Measurements from ENCODE around the gene RAD52. TPM values are rescaled to one million over a fixed set of nuclear protein-coding genes. Genes with fewer than 3 reads are reported as not detected.
A peak's percentile ranks its signal among the peaks of the same experiment; 100 is the strongest.

Gene RAD52
- total RNA-seq, 3 donors from 2014 or later = 8.0 to 12.1 (median 11.1) TPM

GRCh38 chr12:979349-979748 is 29.9 kb upstream of the RAD52 start:
- DNase-seq (no peak), ATAC-seq (no peak)
- Mint-ChIP-seq H3K4me1 (ENCODE audit: low read depth) (no peaks in the 10 kb centered on the region), H3K36me3 (ENCODE audit: insufficient read depth) (no peaks in the 10 kb centered on the region), H3K27me3 (ENCODE audit: low read depth) (no peaks in the 10 kb centered on the region), H3K9me3 (no peaks in the 10 kb centered on the region), H3K4me3 (no peak overlapping the region)

DNA sequence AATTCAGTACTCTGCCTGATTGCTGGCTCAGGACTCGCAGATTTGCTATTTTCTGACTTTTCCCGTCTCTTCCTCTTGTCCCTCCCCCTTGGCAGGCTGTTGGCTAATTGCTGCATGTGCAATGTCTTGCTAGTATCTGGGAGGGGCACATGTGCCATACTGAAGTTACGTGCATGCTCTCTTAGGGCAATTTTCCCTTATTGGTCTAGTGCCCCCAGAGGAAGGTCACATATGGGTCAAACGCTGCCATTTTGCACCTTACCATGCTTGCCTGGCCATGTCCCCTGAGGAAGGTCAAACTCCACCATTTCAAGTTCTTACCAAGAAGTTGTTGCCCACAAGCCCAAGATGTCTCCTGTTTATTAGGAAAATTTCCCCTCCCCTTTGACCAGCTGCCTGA is 27.7 kb upstream of the RAD52 start:
- Mint-ChIP-seq H3K27me3 (ENCODE audit: low read depth) (no peaks in the 10 kb centered on the region), H3K36me3 (ENCODE audit: insufficient read depth) (no peaks in the 10 kb centered on the region), H3K4me3 (no peak overlapping the region), H3K4me1 (ENCODE audit: low read depth) (no peaks in the 10 kb centered on the region), H3K9me3 (no peaks in the 10 kb centered on the region)
- DNase-seq (no peak), ATAC-seq (no peak)

- Mint-ChIP-seq H3K27me3 (ENCODE audit: low read depth) (no peaks in the 10 kb centered on the region), H3K36me3 (ENCODE audit: insufficient read depth) (no peaks in the 10 kb centered on the region), H3K4me3 (no peak overlapping the region), H3K9me3 (no peaks in the 10 kb centered on the region), H3K4me1 (ENCODE audit: low read depth) (no peaks in the 10 kb centered on the region)
- ATAC-seq = no peak
- no peak for DNase-seq
These were observed 27.1 kb upstream of the RAD52 start for GRCh38 chr12:976644-977043.

DNA sequence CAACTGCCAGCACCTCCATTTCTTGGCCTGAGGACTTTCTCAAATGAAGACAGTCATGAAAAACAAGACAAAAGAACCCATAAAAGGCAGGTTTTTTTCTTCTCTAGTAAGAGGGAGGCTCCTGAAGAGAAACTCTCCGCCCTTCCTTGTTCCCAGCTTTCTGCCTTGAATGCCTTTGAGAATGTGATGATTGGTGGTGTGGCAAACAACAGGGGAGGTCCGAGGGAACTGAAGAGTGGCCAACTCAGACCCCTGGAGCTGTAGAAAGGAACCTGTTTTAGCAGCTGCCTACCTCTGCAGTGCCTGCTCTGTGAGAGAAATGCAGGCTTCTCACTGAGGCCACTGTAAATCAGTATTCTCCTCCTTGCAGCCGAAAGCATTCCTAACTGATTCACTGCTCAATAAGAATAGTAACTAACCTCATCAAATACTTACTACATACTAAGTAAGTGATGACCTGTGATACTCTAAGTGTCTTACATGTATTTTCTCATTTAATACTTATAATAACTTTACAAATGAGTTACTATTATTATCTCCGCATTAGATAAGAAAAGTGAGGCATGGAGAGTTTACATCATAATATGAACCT is 24.9 kb upstream of the RAD52 start:
- ATAC-seq (no peak), DNase-seq (no peak)
- Mint-ChIP-seq H3K9me3 (no peaks in the 10 kb centered on the region), H3K4me3 (no peak overlapping the region), H3K4me1 (ENCODE audit: low read depth) (no peaks in the 10 kb centered on the region), H3K36me3 (ENCODE audit: insufficient read depth) (no peaks in the 10 kb centered on the region), H3K27me3 (ENCODE audit: low read depth) (no peaks in the 10 kb centered on the region)

- H3K27me3 Mint-ChIP-seq (ENCODE audit: low read depth) = peaks cover 2% of the 10 kb centered on the region
- H3K4me3 Mint-ChIP-seq = no peak overlapping the region
- DNase-seq (no peak), ATAC-seq (no peak)
- H3K36me3 Mint-ChIP-seq (ENCODE audit: insufficient read depth) = no peaks in the 10 kb centered on the region
- H3K9me3 Mint-ChIP-seq = no peaks in the 10 kb centered on the region
- no peaks in the 10 kb centered on the region for H3K4me1 Mint-ChIP-seq (ENCODE audit: low read depth)
These were observed 22.5 kb upstream of the RAD52 start for GRCh38 chr12:971991-972390.

DNA sequence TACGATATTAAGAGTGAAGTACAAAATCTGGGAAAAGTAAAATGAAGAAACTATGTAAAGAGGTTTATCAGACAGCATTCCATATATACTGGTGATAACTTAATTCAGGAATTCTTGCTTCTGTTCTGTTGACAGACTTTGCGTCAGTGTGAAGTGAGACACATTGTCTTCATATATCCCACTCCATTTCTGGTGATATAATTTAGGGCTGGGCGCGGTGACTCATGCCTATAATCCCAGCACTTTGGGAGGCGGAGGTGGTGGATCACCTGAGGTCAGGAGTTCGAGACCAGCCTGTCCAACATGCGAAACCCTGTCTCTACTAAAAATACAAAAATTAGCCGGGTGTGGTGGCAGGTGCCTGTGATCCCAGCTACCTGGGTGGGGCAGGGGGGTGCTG is 20.3 kb upstream of the RAD52 start:
- no peaks in the 10 kb centered on the region for H3K36me3 Mint-ChIP-seq (ENCODE audit: insufficient read depth)
- H3K27me3 Mint-ChIP-seq (ENCODE audit: low read depth) = peaks cover 2% of the 10 kb centered on the region
- DNase-seq (no peak), ATAC-seq (no peak)
- H3K4me1 Mint-ChIP-seq (ENCODE audit: low read depth) = no peaks in the 10 kb centered on the region
- H3K9me3 Mint-ChIP-seq = no peaks in the 10 kb centered on the region
- no peak overlapping the region for H3K4me3 Mint-ChIP-seq

- ATAC-seq (no peak), DNase-seq (no peak)
- Mint-ChIP-seq H3K36me3 (ENCODE audit: insufficient read depth) (no peaks in the 10 kb centered on the region), H3K27me3 (ENCODE audit: low read depth) (peaks cover 2% of the 10 kb centered on the region), H3K4me1 (ENCODE audit: low read depth) (no peaks in the 10 kb centered on the region), H3K9me3 (no peaks in the 10 kb centered on the region), H3K4me3 (no peak overlapping the region)
These were observed 19.1 kb upstream of the RAD52 start for GRCh38 chr12:968545-968944.

GRCh38 chr12:967641-968040 is 18.1 kb upstream of the RAD52 start:
- H3K4me1 Mint-ChIP-seq (ENCODE audit: low read depth) = no peaks in the 10 kb centered on the region
- ATAC-seq (no peak), DNase-seq (no peak)
- peaks cover 2% of the 10 kb centered on the region for H3K27me3 Mint-ChIP-seq (ENCODE audit: low read depth)
- no peaks in the 10 kb centered on the region for H3K9me3 Mint-ChIP-seq
- no peaks in the 10 kb centered on the region for H3K36me3 Mint-ChIP-seq (ENCODE audit: insufficient read depth)
- no peak overlapping the region for H3K4me3 Mint-ChIP-seq

GRCh38 chr12:966724-967123 is 17.2 kb upstream of the RAD52 start:
- Mint-ChIP-seq H3K27me3 (ENCODE audit: low read depth) (peaks cover 2% of the 10 kb centered on the region), H3K4me1 (ENCODE audit: low read depth) (no peaks in the 10 kb centered on the region), H3K36me3 (ENCODE audit: insufficient read depth) (no peaks in the 10 kb centered on the region), H3K9me3 (no peaks in the 10 kb centered on the region), H3K4me3 (no peak overlapping the region)
- ATAC-seq (no peak), DNase-seq (no peak)

- peaks cover under 1% of the 10 kb centered on the region for H3K4me1 Mint-ChIP-seq (ENCODE audit: low read depth)
- no peaks in the 10 kb centered on the region for H3K9me3 Mint-ChIP-seq
- DNase-seq (no peak), ATAC-seq (no peak)
- H3K4me3 Mint-ChIP-seq = no peak overlapping the region
- no peaks in the 10 kb centered on the region for H3K36me3 Mint-ChIP-seq (ENCODE audit: insufficient read depth)
- H3K27me3 Mint-ChIP-seq (ENCODE audit: low read depth) = no peaks in the 10 kb centered on the region
These were observed 9.2 kb upstream of the RAD52 start for GRCh38 chr12:958588-959123.

GRCh38 chr12:955939-956338 is 6.4 kb upstream of the RAD52 start:
- peaks cover 4% of the 10 kb centered on the region for H3K4me1 Mint-ChIP-seq (ENCODE audit: low read depth)
- DNase-seq (no peak), ATAC-seq (no peak)
- no peaks in the 10 kb centered on the region for H3K27me3 Mint-ChIP-seq (ENCODE audit: low read depth)
- H3K4me3 Mint-ChIP-seq = no peak overlapping the region
- no peaks in the 10 kb centered on the region for H3K9me3 Mint-ChIP-seq
- H3K36me3 Mint-ChIP-seq (ENCODE audit: insufficient read depth) = no peaks in the 10 kb centered on the region

GRCh38 chr12:954741-955140 is 5.2 kb upstream of the RAD52 start:
- Mint-ChIP-seq H3K4me1 (ENCODE audit: low read depth) (peaks cover 6% of the 10 kb centered on the region), H3K36me3 (ENCODE audit: insufficient read depth) (no peaks in the 10 kb centered on the region), H3K27me3 (ENCODE audit: low read depth) (no peaks in the 10 kb centered on the region), H3K4me3 (no peak overlapping the region), H3K9me3 (no peaks in the 10 kb centered on the region)
- ATAC-seq (no peak), DNase-seq (no peak)

DNA sequence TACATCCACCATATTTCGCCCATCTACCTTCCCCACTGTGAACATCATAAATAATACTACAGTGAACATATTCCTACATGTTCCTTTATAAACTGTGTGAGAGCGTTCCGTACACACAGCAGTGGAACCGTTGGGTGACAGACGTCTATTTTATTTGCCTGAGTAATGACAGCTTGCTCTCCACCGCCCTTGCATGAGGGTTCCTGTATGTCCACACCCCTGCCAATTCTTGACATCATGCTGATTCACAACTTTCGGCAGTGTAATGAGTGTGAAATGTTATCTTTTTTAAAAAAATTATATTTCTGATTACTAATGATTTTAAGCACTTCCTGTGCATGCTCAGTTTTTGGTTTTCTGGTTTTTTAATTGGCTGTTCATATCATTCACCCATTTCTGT is 4.3 kb upstream of the RAD52 start:
- H3K36me3 Mint-ChIP-seq (ENCODE audit: insufficient read depth) = no peaks in the 10 kb centered on the region
- H3K27me3 Mint-ChIP-seq (ENCODE audit: low read depth) = no peaks in the 10 kb centered on the region
- ATAC-seq (no peak), DNase-seq (no peak)
- no peaks in the 10 kb centered on the region for H3K9me3 Mint-ChIP-seq
- peaks cover 11% of the 10 kb centered on the region for H3K4me1 Mint-ChIP-seq (ENCODE audit: low read depth)
- H3K4me3 Mint-ChIP-seq = no peak overlapping the region

DNA sequence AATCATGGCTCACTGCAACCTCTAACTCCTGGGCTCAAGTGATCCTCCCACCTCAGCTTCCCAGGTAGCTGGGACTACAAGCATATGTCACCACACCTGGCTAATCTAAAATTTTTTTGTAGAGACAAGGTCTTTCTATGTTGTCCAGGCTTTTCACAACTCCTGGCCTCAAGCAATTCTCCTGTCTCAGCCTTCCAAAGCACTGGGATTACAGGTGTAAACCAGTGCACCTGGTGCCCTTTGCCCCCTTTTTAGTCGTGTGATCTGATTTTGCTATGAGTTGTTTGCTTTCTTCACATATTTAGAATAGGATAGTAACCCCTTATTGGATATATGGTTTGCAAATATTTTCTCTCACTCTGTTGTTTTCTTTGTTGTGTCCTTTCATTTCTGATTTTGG is 1.7 kb upstream of the RAD52 start:
- Mint-ChIP-seq H3K36me3 (ENCODE audit: insufficient read depth) (peaks cover 3% of the 10 kb centered on the region), H3K4me3 (peak overlapping the region; percentile 47), H3K9me3 (no peaks in the 10 kb centered on the region), H3K4me1 (ENCODE audit: low read depth) (peaks cover 27% of the 10 kb centered on the region), H3K27me3 (ENCODE audit: low read depth) (no peaks in the 10 kb centered on the region)
- no peak for ATAC-seq
- no peak for DNase-seq

DNA sequence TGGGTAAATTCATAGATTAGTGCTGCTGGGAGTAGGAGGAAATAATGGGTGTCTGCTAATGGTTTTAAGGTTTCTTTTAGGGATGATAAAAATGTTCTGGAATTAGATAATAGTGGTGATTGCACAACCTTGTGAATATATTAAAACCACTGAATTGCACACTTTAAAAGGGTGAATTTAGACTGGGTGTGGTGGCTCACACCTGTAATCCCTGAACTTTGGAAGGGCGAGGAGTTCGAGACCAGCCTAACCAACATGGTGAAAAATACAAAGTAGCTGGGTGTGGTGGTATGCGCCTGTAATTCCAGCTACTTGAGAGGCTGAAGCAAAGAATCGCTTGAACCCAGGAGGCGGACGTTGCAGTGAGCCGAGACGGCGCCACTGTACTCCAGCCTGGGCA is 1.3 kb downstream of the RAD52 start:
- no peaks in the 10 kb centered on the region for H3K27me3 Mint-ChIP-seq (ENCODE audit: low read depth)
- ATAC-seq (no peak), DNase-seq (no peak)
- H3K4me3 Mint-ChIP-seq = peak overlapping the region; percentile 95
- no peaks in the 10 kb centered on the region for H3K9me3 Mint-ChIP-seq
- peaks cover 11% of the 10 kb centered on the region for H3K36me3 Mint-ChIP-seq (ENCODE audit: insufficient read depth)
- H3K4me1 Mint-ChIP-seq (ENCODE audit: low read depth) = peaks cover 41% of the 10 kb centered on the region

DNA sequence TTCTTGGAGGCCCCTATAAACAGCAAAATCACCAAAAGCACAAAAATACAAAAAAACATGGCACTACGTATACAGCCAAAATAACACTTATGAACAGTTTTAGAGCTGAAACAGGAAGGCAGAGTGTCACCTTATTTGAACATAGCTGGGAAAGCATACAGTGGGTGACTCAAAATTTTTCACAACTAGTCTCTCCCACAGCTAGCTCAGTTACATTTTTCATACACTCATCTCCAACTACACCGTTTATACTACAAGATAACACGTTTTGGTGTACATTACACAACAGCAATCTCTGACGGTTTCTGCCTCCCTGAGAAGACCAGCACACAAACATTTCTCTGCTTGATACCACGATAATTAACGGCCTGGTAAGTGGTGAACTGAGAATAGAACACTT is 2.9 kb downstream of the RAD52 start:
- H3K27me3 Mint-ChIP-seq (ENCODE audit: low read depth) = no peaks in the 10 kb centered on the region
- peak overlapping the region; percentile 51 for H3K4me3 Mint-ChIP-seq
- peaks cover 11% of the 10 kb centered on the region for H3K36me3 Mint-ChIP-seq (ENCODE audit: insufficient read depth)
- ATAC-seq (peak in 1 of 2 donors; percentile 16), DNase-seq (no peak)
- no peaks in the 10 kb centered on the region for H3K9me3 Mint-ChIP-seq
- peaks cover 41% of the 10 kb centered on the region for H3K4me1 Mint-ChIP-seq (ENCODE audit: low read depth)

Measured in activated T-cell treated with anti-CD3 and anti-CD28 coated beads, Interleukin-2, amount 50 U/mL, for 4 hours (primary cell).